SK-N-SH (cell line): ENCODE measurements around the gene NHLH1. TPM values are rescaled to one million over a fixed set of nuclear protein-coding genes. Genes with fewer than 3 reads are reported as not detected.

Source experiments
- CTCF ChIA-PET: fragments of 300-600, 350-600 bp; formaldehyde crosslinking; extraction: SDS; loops from one replicate; lab custom pipeline; 2021; lab: Yijun Ruan, JAX
- POLR2A ChIA-PET: fragments of 350-600 bp; sonication (Branson Sonifier 250); formaldehyde crosslinking; extraction: SDS; loops from one replicate; lab custom pipeline; 2020; ENCODE audit warnings: antibody characterized with exemption, inconsistent platforms; lab: Yijun Ruan, JAX
- DNase-seq: peaks from one replicate; pipeline ENCODE4 v3.0.0; 2012
- H2AFZ ChIP-seq: fragments of 200-600 bp; sonication (generic); 2 replicates; pipeline ENCODE4 v1.8.1; 2016; ENCODE audit warnings: antibody characterized with exemption, mild to moderate bottlenecking, low read depth
- H3F3A ChIP-seq: fragments of 200-600 bp; sonication (generic); replicated peaks from 2 replicates; pipeline ENCODE3; 2016; ENCODE audit warnings: antibody characterized with exemption, mild to moderate bottlenecking; ENCODE audit not compliant: insufficient read depth
- H3K27ac ChIP-seq, 2 experiments: fragments of 200-500 bp in 1 of 2; fragments of 200-600 bp in 1 of 2; sonication (Bioruptor generic) in 1 of 2; sonication (generic), shearing (Covaris generic) in 1 of 2; 2 replicates each; pipeline versions ENCODE4 v1.5.1 to v1.6.1; 2014 to 2016; ENCODE audit warnings: low read depth in 2 of 2, inconsistent platforms in 1 of 2, low read length in 1 of 2, mild to moderate bottlenecking in 1 of 2, mixed read lengths in 1 of 2
- H3K27me3 ChIP-seq: fragments of 200-600 bp; sonication (generic), shearing (Covaris generic); 2 replicates; pipeline ENCODE4 v1.6.1; 2016; ENCODE audit warnings: mixed run types; ENCODE audit not compliant: insufficient read depth
- H3K36me3 ChIP-seq, 2 experiments: fragments of 200-500 bp in 1 of 2; fragments of 200-600 bp in 1 of 2; sonication (Bioruptor generic) in 1 of 2; sonication (generic) in 1 of 2; replicated peaks in 1 of 2; 2 replicates each; pipeline versions ENCODE3 to v1.5.1; 2014 to 2016; ENCODE audit warnings: low read length in 1 of 2, mild to moderate bottlenecking in 1 of 2; ENCODE audit not compliant: insufficient read depth in 2 of 2, control insufficient read depth in 1 of 2
- H3K4me1 ChIP-seq, 2 experiments: fragments of 200-500 bp in 1 of 2; fragments of 200-600 bp in 1 of 2; sonication (Bioruptor generic) in 1 of 2; sonication (generic), shearing (Covaris generic) in 1 of 2; 2 replicates each; pipeline versions ENCODE4 v1.5.1 to v1.6.1; 2014 to 2016; ENCODE audit warnings: low read depth in 1 of 2, low read length in 1 of 2, mixed run types in 1 of 2; ENCODE audit not compliant: insufficient read depth in 2 of 2, control insufficient read depth in 1 of 2
- H3K4me2 ChIP-seq: fragments of 200-600 bp; sonication (generic), shearing (Covaris generic); 2 replicates; pipeline ENCODE4 v1.6.1; 2017; ENCODE audit warnings: mixed run types
- H3K4me3 ChIP-seq, 2 experiments: fragments of 200-500 bp in 1 of 2; fragments of 200-600 bp in 1 of 2; sonication (Bioruptor generic) in 1 of 2; sonication (generic), shearing (Covaris generic) in 1 of 2; 2 replicates each; pipeline versions ENCODE4 v1.5.1 to v1.8.1; 2014 to 2016; ENCODE audit warnings: low read depth in 2 of 2, inconsistent platforms in 1 of 2, low read length in 1 of 2, mild to moderate bottlenecking in 1 of 2, mixed read lengths in 1 of 2, moderate library complexity in 1 of 2
- H3K79me2 ChIP-seq: fragments of 200-600 bp; sonication (generic); 2 replicates; pipeline ENCODE4 v1.8.1; 2017; ENCODE audit warnings: mild to moderate bottlenecking; ENCODE audit not compliant: insufficient read depth
- H3K9ac ChIP-seq: fragments of 200-600 bp; sonication (generic); 2 replicates; pipeline ENCODE4 v1.6.1; 2017; ENCODE audit warnings: mixed run types
- H3K9me2 ChIP-seq: fragments of 200-600 bp; sonication (generic); 2 replicates; pipeline ENCODE4 v1.6.1; 2017; ENCODE audit warnings: mixed run types
- H3K9me3 ChIP-seq: fragments of 200-600 bp; sonication (generic); 2 replicates; pipeline ENCODE4 v1.6.1; 2017; ENCODE audit warnings: mixed run types, mild to moderate bottlenecking, moderate library complexity
- H4K20me1 ChIP-seq: fragments of 200-600 bp; sonication (generic); 2 replicates; pipeline ENCODE4 v1.6.1; 2017; ENCODE audit warnings: mild to moderate bottlenecking, mixed run types; ENCODE audit not compliant: insufficient read depth
- ELF1 ChIP-seq: IDR thresholded peaks from 2 replicates; pipeline ENCODE4 v1.4.0; 2012
- EP300 ChIP-seq, 2 experiments: IDR thresholded peaks; 2 replicates each; pipeline versions ENCODE4 v1.4.0 to v1.6.1; 2012; ENCODE audit warnings: borderline replicate concordance in 1 of 2, low read depth in 1 of 2, low read length in 1 of 2
- FOXJ3 ChIP-seq: sonication (generic); formaldehyde crosslinking; IDR thresholded peaks from 2 replicates; pipeline ENCODE4 v1.5.1; 2020; ENCODE audit warnings: mild to moderate bottlenecking, missing genetic modification reagents
- GABPA ChIP-seq: IDR thresholded peaks from 2 replicates; pipeline ENCODE4 v1.4.0; 2012; ENCODE audit warnings: low read depth, mild to moderate bottlenecking
- MXI1 ChIP-seq: IDR thresholded peaks from 2 replicates; pipeline ENCODE4 v1.6.1; 2012; ENCODE audit warnings: mild to moderate bottlenecking, low read depth, low read length, improper control_type of control experiment
- NFIC ChIP-seq: IDR thresholded peaks from 2 replicates; pipeline ENCODE4 v1.4.0; 2012; ENCODE audit warnings: borderline replicate concordance
- RXRA ChIP-seq: IDR thresholded peaks from 2 replicates; pipeline ENCODE4 v1.4.0; 2012; ENCODE audit warnings: low read depth, mild to moderate bottlenecking, borderline replicate concordance
- TEAD4 ChIP-seq: IDR thresholded peaks from 2 replicates; pipeline ENCODE4 v1.4.0; 2012; ENCODE audit warnings: mild to moderate bottlenecking, borderline replicate concordance; ENCODE audit not compliant: insufficient read depth
- YY1 ChIP-seq: IDR thresholded peaks from 2 replicates; pipeline ENCODE4 v1.4.0; 2012; ENCODE audit warnings: low read depth, mild to moderate bottlenecking
- polyA plus RNA-seq, 3 experiments: library from polyadenylated mRNA; depleted of rRNA; stranded (reverse); fragments of >200 nt; gene quantifications; 2 replicates each; pipeline ENCODE4 v1.2.3, GENCODE V29; 2012
- TF ChIP-seq, protein P1 (sequence below): fragments of 200-600 bp; sonication (generic); IDR thresholded peaks from 2 replicates; pipeline ENCODE4 v1.6.1; 2017; ENCODE audit warnings: antibody characterized with exemption, mild to moderate bottlenecking, moderate library complexity
- TF ChIP-seq, protein P2 (sequence below): fragments of 150-350 bp; IDR thresholded peaks from 2 replicates; pipeline ENCODE4 v1.6.1; 2016; ENCODE audit warnings: mild to moderate bottlenecking, low read depth, low read length
- TF ChIP-seq, protein P3 (sequence below): IDR thresholded peaks from 2 replicates; pipeline ENCODE4 v1.4.0; 2012; ENCODE audit warnings: low read depth, borderline replicate concordance
- TF ChIP-seq, protein P4 (sequence below): IDR thresholded peaks from 2 replicates; pipeline ENCODE4 v1.6.1; 2012; ENCODE audit warnings: mild to moderate bottlenecking, low read depth, low read length, moderate library complexity
- TF ChIP-seq, protein P5 (sequence below): IDR thresholded peaks from 2 replicates; pipeline ENCODE4 v1.4.0; 2012; ENCODE audit warnings: low read depth, borderline replicate concordance
- TF ChIP-seq, protein P6 (sequence below): IDR thresholded peaks from 2 replicates; pipeline ENCODE4 v1.4.0; 2012; ENCODE audit warnings: low read depth

The NHLH1 gene
- polyA plus RNA-seq, 1 of the 3 experiments (the other 2 are of a cell fraction) = 0.18 TPM

DNA sequence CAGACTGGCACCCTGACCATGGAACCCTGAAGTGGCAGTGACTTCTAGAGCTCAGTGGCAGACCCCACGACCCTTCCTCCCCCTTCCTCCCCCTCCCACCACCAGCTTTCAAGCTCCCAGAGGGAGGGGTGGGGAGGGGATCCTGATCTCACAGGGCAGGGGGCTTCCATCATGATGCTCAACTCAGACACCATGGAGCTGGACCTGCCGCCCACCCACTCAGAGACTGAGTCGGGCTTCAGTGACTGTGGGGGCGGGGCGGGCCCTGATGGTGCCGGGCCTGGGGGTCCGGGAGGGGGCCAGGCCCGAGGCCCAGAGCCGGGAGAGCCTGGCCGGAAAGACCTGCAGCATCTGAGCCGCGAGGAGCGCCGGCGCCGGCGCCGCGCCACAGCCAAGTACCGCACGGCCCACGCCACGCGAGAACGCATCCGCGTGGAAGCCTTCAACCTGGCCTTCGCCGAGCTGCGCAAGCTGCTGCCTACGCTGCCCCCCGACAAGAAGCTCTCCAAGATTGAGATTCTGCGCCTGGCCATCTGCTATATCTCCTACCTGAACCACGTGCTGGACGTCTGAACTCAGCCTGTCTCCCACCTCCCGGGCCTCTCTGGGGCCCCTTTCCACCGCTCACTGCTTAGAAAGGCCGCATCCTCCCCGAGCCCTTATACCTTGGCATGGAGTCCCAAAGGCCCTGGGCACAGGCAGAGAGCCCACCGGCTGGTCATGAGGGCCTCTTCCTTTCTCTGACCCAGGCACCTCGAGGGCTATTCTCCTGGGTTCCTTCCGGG is 3.9 kb downstream of the NHLH1 start (continued):
- TF ChIP-seq EP300 (IDR thresholded peaks at IDR 0.05; ENCODE audit: borderline replicate concordance in 1 of 2, low read depth in 1 of 2, low read length in 1 of 2) = no peak
- TF ChIP-seq FOXJ3 = no peak
- TF ChIP-seq, protein P1, sequence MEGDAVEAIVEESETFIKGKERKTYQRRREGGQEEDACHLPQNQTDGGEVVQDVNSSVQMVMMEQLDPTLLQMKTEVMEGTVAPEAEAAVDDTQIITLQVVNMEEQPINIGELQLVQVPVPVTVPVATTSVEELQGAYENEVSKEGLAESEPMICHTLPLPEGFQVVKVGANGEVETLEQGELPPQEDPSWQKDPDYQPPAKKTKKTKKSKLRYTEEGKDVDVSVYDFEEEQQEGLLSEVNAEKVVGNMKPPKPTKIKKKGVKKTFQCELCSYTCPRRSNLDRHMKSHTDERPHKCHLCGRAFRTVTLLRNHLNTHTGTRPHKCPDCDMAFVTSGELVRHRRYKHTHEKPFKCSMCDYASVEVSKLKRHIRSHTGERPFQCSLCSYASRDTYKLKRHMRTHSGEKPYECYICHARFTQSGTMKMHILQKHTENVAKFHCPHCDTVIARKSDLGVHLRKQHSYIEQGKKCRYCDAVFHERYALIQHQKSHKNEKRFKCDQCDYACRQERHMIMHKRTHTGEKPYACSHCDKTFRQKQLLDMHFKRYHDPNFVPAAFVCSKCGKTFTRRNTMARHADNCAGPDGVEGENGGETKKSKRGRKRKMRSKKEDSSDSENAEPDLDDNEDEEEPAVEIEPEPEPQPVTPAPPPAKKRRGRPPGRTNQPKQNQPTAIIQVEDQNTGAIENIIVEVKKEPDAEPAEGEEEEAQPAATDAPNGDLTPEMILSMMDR = no peak
- no peak for TF ChIP-seq GABPA
- no peak for TF ChIP-seq NFIC
- TF ChIP-seq, protein P2, sequence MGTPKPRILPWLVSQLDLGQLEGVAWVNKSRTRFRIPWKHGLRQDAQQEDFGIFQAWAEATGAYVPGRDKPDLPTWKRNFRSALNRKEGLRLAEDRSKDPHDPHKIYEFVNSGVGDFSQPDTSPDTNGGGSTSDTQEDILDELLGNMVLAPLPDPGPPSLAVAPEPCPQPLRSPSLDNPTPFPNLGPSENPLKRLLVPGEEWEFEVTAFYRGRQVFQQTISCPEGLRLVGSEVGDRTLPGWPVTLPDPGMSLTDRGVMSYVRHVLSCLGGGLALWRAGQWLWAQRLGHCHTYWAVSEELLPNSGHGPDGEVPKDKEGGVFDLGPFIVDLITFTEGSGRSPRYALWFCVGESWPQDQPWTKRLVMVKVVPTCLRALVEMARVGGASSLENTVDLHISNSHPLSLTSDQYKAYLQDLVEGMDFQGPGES = no peak
- TF ChIP-seq, protein P3, sequence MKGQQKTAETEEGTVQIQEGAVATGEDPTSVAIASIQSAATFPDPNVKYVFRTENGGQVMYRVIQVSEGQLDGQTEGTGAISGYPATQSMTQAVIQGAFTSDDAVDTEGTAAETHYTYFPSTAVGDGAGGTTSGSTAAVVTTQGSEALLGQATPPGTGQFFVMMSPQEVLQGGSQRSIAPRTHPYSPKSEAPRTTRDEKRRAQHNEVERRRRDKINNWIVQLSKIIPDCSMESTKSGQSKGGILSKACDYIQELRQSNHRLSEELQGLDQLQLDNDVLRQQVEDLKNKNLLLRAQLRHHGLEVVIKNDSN = no peak
- TF ChIP-seq TEAD4 = no peak
- TF ChIP-seq, all 33 proteins: peak for 0

DNA sequence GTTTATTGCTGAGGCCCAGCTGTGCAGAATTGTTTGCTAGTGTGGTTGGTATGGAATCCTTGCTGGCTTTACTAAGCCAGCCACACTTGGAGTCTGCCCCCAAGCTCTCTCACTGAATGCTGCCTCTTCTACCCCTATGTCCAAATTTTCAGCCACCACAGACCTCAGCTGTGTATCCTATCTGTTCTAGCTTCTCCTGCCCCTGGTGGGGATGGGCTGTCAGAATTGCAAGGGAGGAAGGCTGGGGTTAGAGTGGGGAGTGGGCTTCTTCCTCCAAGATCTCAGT is 4.4 kb downstream of the NHLH1 start:
- Histone ChIP-seq H3K27me3 (no peaks in the 10 kb centered on the region), H3K4me1 (peaks cover 0 to 8% of the 10 kb centered on the region in 2 experiments; a peak in 2 of 4 replicates), H3K9ac (no peak overlapping the region), H3K4me2 (no peak overlapping the region), H3K4me3 (no peak overlapping the region), H3K9me2 (no peaks in the 10 kb centered on the region), H3K9me3 (no peaks in the 10 kb centered on the region), H3K36me3 (no peaks in the 10 kb centered on the region), H2AFZ (no peak overlapping the region), H4K20me1 (no peaks in the 10 kb centered on the region), H3K79me2 (no peaks in the 10 kb centered on the region), H3F3A (no peaks in the 10 kb centered on the region), H3K27ac (no peak overlapping the region)
- no peak for DNase-seq
- POLR2A ChIA-PET = no interaction called here
- TF ChIP-seq MXI1 (no peak), FOXJ3 (no peak), YY1 (no peak), ELF1 (no peak), TEAD4 (no peak), RXRA (no peak), EP300 (IDR thresholded peaks at IDR 0.05; ENCODE audit: borderline replicate concordance in 1 of 2, low read depth in 1 of 2, low read length in 1 of 2) (no peak)
- TF ChIP-seq, protein P4, sequence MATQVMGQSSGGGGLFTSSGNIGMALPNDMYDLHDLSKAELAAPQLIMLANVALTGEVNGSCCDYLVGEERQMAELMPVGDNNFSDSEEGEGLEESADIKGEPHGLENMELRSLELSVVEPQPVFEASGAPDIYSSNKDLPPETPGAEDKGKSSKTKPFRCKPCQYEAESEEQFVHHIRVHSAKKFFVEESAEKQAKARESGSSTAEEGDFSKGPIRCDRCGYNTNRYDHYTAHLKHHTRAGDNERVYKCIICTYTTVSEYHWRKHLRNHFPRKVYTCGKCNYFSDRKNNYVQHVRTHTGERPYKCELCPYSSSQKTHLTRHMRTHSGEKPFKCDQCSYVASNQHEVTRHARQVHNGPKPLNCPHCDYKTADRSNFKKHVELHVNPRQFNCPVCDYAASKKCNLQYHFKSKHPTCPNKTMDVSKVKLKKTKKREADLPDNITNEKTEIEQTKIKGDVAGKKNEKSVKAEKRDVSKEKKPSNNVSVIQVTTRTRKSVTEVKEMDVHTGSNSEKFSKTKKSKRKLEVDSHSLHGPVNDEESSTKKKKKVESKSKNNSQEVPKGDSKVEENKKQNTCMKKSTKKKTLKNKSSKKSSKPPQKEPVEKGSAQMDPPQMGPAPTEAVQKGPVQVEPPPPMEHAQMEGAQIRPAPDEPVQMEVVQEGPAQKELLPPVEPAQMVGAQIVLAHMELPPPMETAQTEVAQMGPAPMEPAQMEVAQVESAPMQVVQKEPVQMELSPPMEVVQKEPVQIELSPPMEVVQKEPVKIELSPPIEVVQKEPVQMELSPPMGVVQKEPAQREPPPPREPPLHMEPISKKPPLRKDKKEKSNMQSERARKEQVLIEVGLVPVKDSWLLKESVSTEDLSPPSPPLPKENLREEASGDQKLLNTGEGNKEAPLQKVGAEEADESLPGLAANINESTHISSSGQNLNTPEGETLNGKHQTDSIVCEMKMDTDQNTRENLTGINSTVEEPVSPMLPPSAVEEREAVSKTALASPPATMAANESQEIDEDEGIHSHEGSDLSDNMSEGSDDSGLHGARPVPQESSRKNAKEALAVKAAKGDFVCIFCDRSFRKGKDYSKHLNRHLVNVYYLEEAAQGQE = no peak
- TF ChIP-seq, protein P5, sequence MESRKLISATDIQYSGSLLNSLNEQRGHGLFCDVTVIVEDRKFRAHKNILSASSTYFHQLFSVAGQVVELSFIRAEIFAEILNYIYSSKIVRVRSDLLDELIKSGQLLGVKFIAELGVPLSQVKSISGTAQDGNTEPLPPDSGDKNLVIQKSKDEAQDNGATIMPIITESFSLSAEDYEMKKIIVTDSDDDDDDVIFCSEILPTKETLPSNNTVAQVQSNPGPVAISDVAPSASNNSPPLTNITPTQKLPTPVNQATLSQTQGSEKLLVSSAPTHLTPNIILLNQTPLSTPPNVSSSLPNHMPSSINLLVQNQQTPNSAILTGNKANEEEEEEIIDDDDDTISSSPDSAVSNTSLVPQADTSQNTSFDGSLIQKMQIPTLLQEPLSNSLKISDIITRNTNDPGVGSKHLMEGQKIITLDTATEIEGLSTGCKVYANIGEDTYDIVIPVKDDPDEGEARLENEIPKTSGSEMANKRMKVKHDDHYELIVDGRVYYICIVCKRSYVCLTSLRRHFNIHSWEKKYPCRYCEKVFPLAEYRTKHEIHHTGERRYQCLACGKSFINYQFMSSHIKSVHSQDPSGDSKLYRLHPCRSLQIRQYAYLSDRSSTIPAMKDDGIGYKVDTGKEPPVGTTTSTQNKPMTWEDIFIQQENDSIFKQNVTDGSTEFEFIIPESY = no peak
- TF ChIP-seq, protein P6, sequence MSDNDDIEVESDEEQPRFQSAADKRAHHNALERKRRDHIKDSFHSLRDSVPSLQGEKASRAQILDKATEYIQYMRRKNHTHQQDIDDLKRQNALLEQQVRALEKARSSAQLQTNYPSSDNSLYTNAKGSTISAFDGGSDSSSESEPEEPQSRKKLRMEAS = no peak
- CTCF ChIA-PET = interaction anchor here (1.2 to 8.4 kb wide), 5 partner anchors 9 to 286 kb away, joined by 4 to 100 read pairs (median 6); no protein-coding TSS in a partner anchor
